Esophagus squamous epithelium (tissue), 4 donors: ENCODE results near the gene DCDC2B.

Experiments
- CTCF ChIP-seq, 6 experiments: fragments of 450-650 bp in 4 of 6; fragments of 200-600 bp in 2 of 6; sonication (generic) in 2 of 6; IDR thresholded peaks; one replicate each; pipeline ENCODE4 v1.5.1; 2016 to 2019; ENCODE audit warnings: antibody characterized with exemption in 6 of 6, mild to moderate bottlenecking in 4 of 6, moderate library complexity in 4 of 6
- POLR2A ChIP-seq, 4 donors: fragments of 450-650 bp; IDR thresholded peaks; one replicate each; pipeline ENCODE4 v1.6.1; 2017; ENCODE audit warnings: antibody characterized with exemption in 4 of 4, mild to moderate bottlenecking in 4 of 4, moderate library complexity in 3 of 4

GRCh38 chr1:32208891-32209328 is at the start of gene DCDC2B:
- TF ChIP-seq CTCF (IDR thresholded peaks at IDR 0.05) (no peak), POLR2A (IDR thresholded peaks at IDR 0.05) (no peak)
